Upper lobe of left lung (tissue), 4 donors: ENCODE measurements around the gene GPSM1.

Source experiments
- CTCF ChIP-seq, 6 experiments: fragments of 450-650 bp in 4 of 6; fragments of 200-600 bp in 2 of 6; sonication (generic) in 2 of 6; IDR thresholded peaks; one replicate each; pipeline ENCODE4 v1.5.1; 2016 to 2019; ENCODE audit warnings: antibody characterized with exemption in 6 of 6
- EP300 ChIP-seq, 4 donors: sonication (generic); formaldehyde crosslinking; IDR thresholded peaks; one replicate each; pipeline ENCODE4 v1.5.1; 2017; ENCODE audit warnings: antibody characterized with exemption in 4 of 4, control low read depth in 2 of 4
- POLR2A ChIP-seq, 4 donors: fragments of 450-650 bp; IDR thresholded peaks; one replicate each; pipeline ENCODE4 v1.5.1; 2016 to 2017; ENCODE audit warnings: antibody characterized with exemption in 4 of 4, mild to moderate bottlenecking in 2 of 4
- POLR2AphosphoS5 ChIP-seq, 2 donors: sonication (generic); formaldehyde crosslinking; IDR thresholded peaks; one replicate each; pipeline ENCODE4 v1.5.1; 2017; ENCODE audit warnings: antibody characterized with exemption in 2 of 2

GRCh38 chr9:136307215-136307750 is 20.1 kb upstream of the GPSM1 start:
- TF ChIP-seq POLR2AphosphoS5 (IDR thresholded peaks at IDR 0.05), result no peak
- no peak for TF ChIP-seq CTCF (IDR thresholded peaks at IDR 0.05)
- TF ChIP-seq POLR2A (IDR thresholded peaks at IDR 0.05), result no peak
- no peak for TF ChIP-seq EP300 (IDR thresholded peaks at IDR 0.05)
